SU-DHL-6 (cell line): Measurements from ENCODE around the gene DCDC2.

Source experiments
- H2AFZ ChIP-seq: fragments of 200-600 bp; sonication (generic); 2 replicates; pipeline ENCODE4 v1.6.1; 2014; ENCODE audit warnings: low read depth, mild to moderate bottlenecking, moderate library complexity, mixed read lengths, antibody characterized with exemption, low read length; ENCODE audit not compliant: severe bottlenecking
- H3F3A ChIP-seq: fragments of 200-600 bp; shearing (Covaris generic); 2 replicates; pipeline ENCODE4 v1.6.0; 2016; ENCODE audit warnings: antibody characterized with exemption, mild to moderate bottlenecking; ENCODE audit not compliant: insufficient read depth
- H3K27ac ChIP-seq: fragments of 200-600 bp; sonication (generic); 2 replicates; pipeline ENCODE4 v1.5.1; 2016; ENCODE audit warnings: low read depth, mild to moderate bottlenecking, low read length, moderate library complexity, mixed read lengths
- H3K27me3 ChIP-seq: fragments of 200-600 bp; sonication (generic), shearing (Covaris generic); 2 replicates; pipeline ENCODE4 v1.6.0; 2014; ENCODE audit warnings: mild to moderate bottlenecking, low read length
- H3K36me3 ChIP-seq: fragments of 200-600 bp; sonication (generic); 2 replicates; pipeline ENCODE4 v1.6.1; 2014; ENCODE audit warnings: mild to moderate bottlenecking, low read length, mixed read lengths
- H3K4me2 ChIP-seq: fragments of 300-600, 200-600 bp; shearing (Covaris generic), sonication (generic); 2 replicates; pipeline ENCODE4 v1.6.0; 2014; ENCODE audit warnings: low read length, low read depth, mild to moderate bottlenecking; ENCODE audit not compliant: poor library complexity, severe bottlenecking
- H3K4me3 ChIP-seq: fragments of 200-600 bp; sonication (generic); 2 replicates; pipeline ENCODE4 v1.5.1; 2014; ENCODE audit warnings: antibody characterized with exemption, low read length, mild to moderate bottlenecking, mixed read lengths; ENCODE audit not compliant: insufficient read depth, poor library complexity, severe bottlenecking
- H3K79me2 ChIP-seq: fragments of 200-600 bp; sonication (generic); 2 replicates; pipeline ENCODE4 v1.6.1; 2014; ENCODE audit warnings: mild to moderate bottlenecking, low read length, moderate library complexity; ENCODE audit not compliant: insufficient read depth
- H3K9ac ChIP-seq: fragments of 200-600 bp; sonication (generic); 2 replicates; pipeline ENCODE4 v1.7.0; 2014; ENCODE audit warnings: mild to moderate bottlenecking, low read length
- H3K9me2 ChIP-seq: fragments of 200-600 bp; sonication (generic); replicated peaks from 2 replicates; pipeline ENCODE4 v1.6.1; 2014; ENCODE audit warnings: low read length; ENCODE audit not compliant: insufficient read depth
- H3K9me3 ChIP-seq: fragments of 200-600 bp; sonication (generic); 2 replicates; pipeline ENCODE4 v1.6.1; 2014; ENCODE audit warnings: low read length, mixed read lengths; ENCODE audit not compliant: insufficient read depth
- H4K20me1 ChIP-seq: fragments of 200-600 bp; sonication (generic); 2 replicates; pipeline ENCODE4 v1.6.1; 2014; ENCODE audit warnings: low read depth, mild to moderate bottlenecking, antibody characterized with exemption, low read length, moderate library complexity, mixed read lengths
- CTCF ChIP-seq: fragments of 200-600 bp; sonication (generic); IDR thresholded peaks from one replicate; pipeline ENCODE4 v1.5.1; 2017; ENCODE audit warnings: antibody characterized with exemption, mild to moderate bottlenecking, low read length, moderate library complexity; ENCODE audit not compliant: insufficient read depth, poor library complexity, severe bottlenecking
- EZH2phosphoT487 ChIP-seq: fragments of 200-600 bp; sonication (generic), shearing (Covaris generic); conservative IDR thresholded peaks from 2 replicates; pipeline ENCODE4 v1.6.1; 2018; ENCODE audit warnings: mild to moderate bottlenecking, antibody characterized with exemption, low read length, moderate library complexity, mixed read lengths

Gene DCDC2

GRCh38 chr6:24397631-24398030, 39.8 kb upstream of the DCDC2 start:
- H3F3A ChIP-seq = no peaks in the 10 kb centered on the region
- peaks cover 13% of the 10 kb centered on the region; the same call in 1 of the 2 replicates for H3K9me3 ChIP-seq
- no peak overlapping the region for H3K9ac ChIP-seq
- H3K36me3 ChIP-seq = no peaks in the 10 kb centered on the region
- TF ChIP-seq EZH2phosphoT487 (no peak), CTCF (no peak)
- no peak overlapping the region for H3K27ac ChIP-seq
- peaks cover 3% of the 10 kb centered on the region; the same call in 1 of the 2 replicates for H3K79me2 ChIP-seq
- H3K9me2 ChIP-seq = no peaks in the 10 kb centered on the region
- H3K4me3 ChIP-seq = no peak overlapping the region
- H2AFZ ChIP-seq = no peak overlapping the region
- H4K20me1 ChIP-seq = no peaks in the 10 kb centered on the region
- H3K27me3 ChIP-seq = no peaks in the 10 kb centered on the region
- H3K4me2 ChIP-seq = no peak overlapping the region

GRCh38 chr6:24396824-24397223, 39.0 kb upstream of the DCDC2 start:
- no peaks in the 10 kb centered on the region for H3K79me2 ChIP-seq
- TF ChIP-seq EZH2phosphoT487 (no peak), CTCF (no peak)
- no peak overlapping the region for H3K27ac ChIP-seq
- H3K9me3 ChIP-seq = peaks cover 13% of the 10 kb centered on the region; the same call in 1 of the 2 replicates
- H3K9ac ChIP-seq = no peak overlapping the region
- no peak overlapping the region for H2AFZ ChIP-seq
- no peak overlapping the region for H3K4me2 ChIP-seq
- H3K9me2 ChIP-seq = no peaks in the 10 kb centered on the region
- H4K20me1 ChIP-seq = no peaks in the 10 kb centered on the region
- no peaks in the 10 kb centered on the region for H3F3A ChIP-seq
- H3K36me3 ChIP-seq = no peaks in the 10 kb centered on the region
- no peak overlapping the region for H3K4me3 ChIP-seq
- no peaks in the 10 kb centered on the region for H3K27me3 ChIP-seq

GRCh38 chr6:24394780-24395437, 37.0 kb upstream of the DCDC2 start:
- Histone ChIP-seq H2AFZ (no peak overlapping the region), H3K79me2 (no peaks in the 10 kb centered on the region), H3K9me3 (peaks cover 13% of the 10 kb centered on the region; the same call in 1 of the 2 replicates), H3K27me3 (no peaks in the 10 kb centered on the region), H3F3A (no peaks in the 10 kb centered on the region), H3K4me2 (no peak overlapping the region), H3K9ac (no peak overlapping the region), H3K27ac (no peak overlapping the region), H3K4me3 (no peak overlapping the region), H4K20me1 (no peaks in the 10 kb centered on the region), H3K36me3 (no peaks in the 10 kb centered on the region), H3K9me2 (no peaks in the 10 kb centered on the region)
- TF ChIP-seq CTCF (no peak), EZH2phosphoT487 (no peak)
